Mesenteric fat pad (tissue), 1 donor: ENCODE data around the gene PPP2R3A. TPM values are rescaled to one million over a fixed set of nuclear protein-coding genes. Genes with fewer than 3 reads are reported as not detected.

Experiments used
- DNase-seq: peaks from one replicate; pipeline ENCODE4 v3.0.0-alpha.2; 2020; ENCODE audit warnings: low spot score
- total RNA-seq: library from RNA; stranded (reverse); fragmentation: NEBNext Ultra II Directional; extraction: Animal tissue kit (Norgen Biotek cat#: 25700); gene quantifications from one replicate; pipeline ENCODE4 v1.2.1, GENCODE V29; 2021
- donor health status: DM: yes; HTN: yes; CAD: no.

Gene PPP2R3A
- total RNA-seq, 1 donor from 2014 or later, result 7.8 TPM

GRCh38 chr3:135970506-135971116, 5.1 kb downstream of the PPP2R3A start:
- no peak for DNase-seq

DNA sequence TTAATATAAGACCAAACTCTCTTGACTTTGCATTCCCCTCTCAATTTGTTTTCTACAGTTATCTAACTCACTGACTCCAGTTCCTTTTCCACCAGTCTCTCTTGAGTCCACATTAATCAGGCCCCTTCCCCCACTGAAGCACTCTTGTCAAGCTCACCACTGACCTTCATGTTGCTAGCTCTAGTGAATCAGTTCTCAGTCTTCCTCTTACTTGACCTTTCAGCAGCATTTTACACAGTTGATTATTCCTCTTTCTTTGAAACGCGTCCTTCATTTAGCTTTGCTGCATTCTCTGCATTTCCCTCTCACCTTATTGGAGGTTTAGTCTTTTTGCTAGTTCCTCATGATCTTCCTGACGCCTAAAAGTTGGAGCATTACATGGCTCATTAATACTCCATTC, 8.3 kb downstream of the PPP2R3A start:
- no peak for DNase-seq

- DNase-seq, result no peak
Measured at GRCh38 chr3:135975053-135975452, 9.5 kb downstream of the PPP2R3A start.

- no peak for DNase-seq
Measured at GRCh38 chr3:135975536-135975935, 10.0 kb downstream of the PPP2R3A start.

- DNase-seq, result no peak
Measured at GRCh38 chr3:135980343-135980742, 14.8 kb downstream of the PPP2R3A start.

- DNase-seq, result no peak
Measured at GRCh38 chr3:135981701-135982403, 16.3 kb downstream of the PPP2R3A start.

DNA sequence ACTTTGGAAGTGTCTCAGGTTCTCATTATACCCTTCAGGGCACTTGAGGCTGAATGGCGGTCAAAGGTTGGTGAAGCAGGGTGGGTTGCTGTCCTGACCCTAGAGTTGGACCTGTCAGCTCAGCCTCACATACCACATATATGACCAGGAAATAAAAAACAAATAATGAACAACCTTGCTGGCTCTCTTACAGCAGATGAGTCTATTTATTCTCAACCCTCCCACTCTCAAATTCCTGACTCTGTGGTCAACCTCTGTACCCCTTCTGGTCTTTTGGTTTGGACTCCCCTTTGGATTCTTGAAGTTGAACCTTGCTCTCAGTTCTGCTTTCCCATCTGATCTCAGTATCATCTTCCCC, 16.9 kb downstream of the PPP2R3A start:
- no peak for DNase-seq

DNA sequence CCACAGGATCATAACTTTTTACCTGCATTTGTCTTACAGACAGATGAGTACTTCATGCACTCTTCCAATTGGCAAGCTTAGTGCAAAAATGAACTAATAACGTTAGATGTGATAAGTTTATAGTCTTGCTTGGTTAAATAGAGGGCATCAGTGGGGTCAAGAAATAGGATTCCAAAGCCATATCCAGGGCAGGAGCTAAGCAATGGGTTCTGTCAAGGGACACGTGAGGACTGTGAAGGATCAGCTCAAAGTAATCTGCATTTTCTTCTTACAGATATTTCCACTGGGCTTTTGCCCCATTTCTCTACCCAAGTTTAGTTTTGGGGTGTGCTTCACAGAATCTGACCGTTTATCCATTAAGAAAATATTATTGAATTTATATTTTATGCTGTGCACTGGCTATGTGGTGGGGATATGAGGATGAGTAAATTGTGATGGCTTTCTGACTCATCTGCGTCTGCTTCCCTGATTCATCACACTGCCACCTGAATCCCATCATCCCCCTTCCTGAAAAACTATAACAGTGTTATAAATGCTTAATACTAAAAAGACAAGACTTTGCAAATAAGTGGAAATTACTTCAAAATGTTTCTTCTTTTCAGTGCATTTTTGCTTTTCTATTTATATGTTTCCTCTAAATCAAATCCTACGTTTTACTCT, 17.5 kb downstream of the PPP2R3A start:
- no peak for DNase-seq

DNA sequence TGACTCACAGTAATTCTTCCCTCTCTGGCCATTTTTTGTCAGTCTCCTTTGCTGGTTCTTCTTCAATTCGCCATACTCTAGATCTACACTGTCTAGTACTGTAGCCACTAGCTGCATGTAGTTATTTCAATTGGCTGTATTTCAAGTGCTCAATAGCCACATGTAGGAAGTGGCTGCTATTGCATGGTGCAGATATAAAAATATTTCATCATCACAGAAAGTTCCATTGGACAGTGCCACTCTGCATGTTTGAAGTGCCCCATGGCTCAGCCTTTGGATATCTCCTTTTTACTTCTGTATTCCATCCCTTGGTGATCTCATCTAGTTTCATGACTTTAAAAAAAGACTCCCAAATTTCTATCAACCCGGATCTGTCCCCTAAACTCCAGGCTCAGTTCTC, 22.1 kb downstream of the PPP2R3A start:
- DNase-seq, result no peak

DNA sequence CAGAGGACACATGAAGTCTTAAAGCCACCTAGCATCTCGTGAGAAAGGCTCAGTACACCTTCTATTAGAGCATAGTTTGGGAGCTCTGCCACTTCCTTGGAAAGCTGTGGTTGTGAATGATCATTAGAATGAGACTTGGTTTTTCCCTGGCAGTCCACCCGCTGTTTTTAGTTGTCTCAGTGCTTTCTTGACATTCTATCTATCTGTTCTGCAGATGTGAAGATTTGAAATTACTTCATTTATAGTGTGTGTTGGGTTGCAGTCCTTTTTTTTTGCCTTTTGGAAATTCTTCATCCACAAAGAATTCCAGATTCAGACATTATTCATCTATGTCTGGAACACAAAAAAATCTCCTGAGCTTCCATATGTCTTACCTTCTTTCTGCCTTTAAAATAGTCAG, 23.7 kb downstream of the PPP2R3A start:
- DNase-seq, result no peak

DNA sequence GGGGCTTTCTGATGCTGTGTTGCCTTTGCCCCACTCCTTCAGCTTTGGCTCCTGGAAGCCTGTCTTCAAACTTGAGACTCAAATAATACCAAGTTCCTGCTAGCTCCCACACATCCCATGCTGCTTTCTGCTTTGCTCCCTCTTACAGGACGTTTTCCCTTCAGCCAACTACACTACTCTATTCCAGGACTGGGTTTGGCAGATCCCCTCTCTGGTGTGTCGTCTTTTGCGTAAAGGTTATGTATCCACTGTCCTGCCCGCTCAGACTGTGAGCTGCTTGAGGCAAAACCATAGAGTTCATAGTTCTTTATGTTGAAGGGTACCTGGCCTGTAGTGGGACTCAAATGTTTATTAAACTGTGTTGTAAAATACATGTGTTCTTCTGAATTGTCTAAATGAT, 25.4 kb downstream of the PPP2R3A start:
- no peak for DNase-seq

GRCh38 chr3:135991621-135992020, 26.1 kb downstream of the PPP2R3A start:
- DNase-seq, result no peak

DNA sequence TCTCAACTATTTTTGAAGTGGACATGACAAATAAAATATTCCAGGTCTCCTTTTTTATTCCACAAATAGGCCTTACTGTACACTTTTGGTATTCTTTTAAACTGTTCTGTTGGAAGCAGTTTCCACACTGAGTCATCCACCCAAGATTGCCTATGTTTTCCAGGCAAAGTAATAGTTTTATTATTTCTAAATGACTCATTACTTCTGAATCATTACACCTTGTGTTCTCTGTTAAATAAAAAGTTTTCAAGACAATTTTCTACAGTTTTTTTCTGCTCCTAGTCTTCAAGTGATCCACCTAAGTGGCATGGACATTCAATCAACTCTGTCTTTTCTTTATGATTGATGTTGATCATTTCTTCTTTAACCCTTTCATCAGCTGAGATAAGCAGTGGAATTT, 26.5 kb downstream of the PPP2R3A start:
- no peak for DNase-seq

DNA sequence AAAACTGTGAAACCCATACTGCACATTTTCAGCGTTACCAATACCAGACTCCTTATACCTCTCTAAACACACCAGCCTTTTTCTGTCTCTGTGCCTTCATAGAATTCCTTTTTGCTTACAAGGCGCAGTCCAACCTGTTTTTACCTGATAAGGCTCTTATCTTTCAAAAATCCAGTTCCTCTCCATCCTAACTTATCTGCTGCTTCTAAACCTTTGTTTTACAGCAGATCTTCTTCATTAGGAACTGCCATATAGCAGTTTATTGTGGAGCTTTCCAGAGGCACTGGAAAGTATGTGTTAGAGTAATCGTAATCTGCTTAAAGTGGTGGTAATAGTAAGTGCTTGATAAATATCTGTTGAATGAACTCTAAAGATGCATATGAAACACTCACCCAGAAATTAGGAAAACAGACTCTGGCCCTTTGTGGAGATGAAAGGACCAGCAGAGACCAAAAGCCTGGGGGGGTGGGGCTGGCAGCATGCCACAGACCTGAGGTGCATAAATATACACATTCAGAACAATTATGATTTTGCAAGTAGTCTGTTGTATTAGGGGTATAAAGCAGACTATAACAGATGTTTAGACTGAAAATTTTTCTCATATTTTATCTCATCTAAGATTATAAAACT, 29.3 kb downstream of the PPP2R3A start:
- no peak for DNase-seq

- DNase-seq, result no peak
Measured at GRCh38 chr3:135995766-135996165, 30.2 kb downstream of the PPP2R3A start.

- no peak for DNase-seq
Measured at GRCh38 chr3:135997554-135998320, 32.2 kb downstream of the PPP2R3A start.

GRCh38 chr3:136008221-136008620, 42.7 kb downstream of the PPP2R3A start:
- DNase-seq, result no peak

- DNase-seq, result no peak
Measured at GRCh38 chr3:136008732-136009470, 43.4 kb downstream of the PPP2R3A start.

DNA sequence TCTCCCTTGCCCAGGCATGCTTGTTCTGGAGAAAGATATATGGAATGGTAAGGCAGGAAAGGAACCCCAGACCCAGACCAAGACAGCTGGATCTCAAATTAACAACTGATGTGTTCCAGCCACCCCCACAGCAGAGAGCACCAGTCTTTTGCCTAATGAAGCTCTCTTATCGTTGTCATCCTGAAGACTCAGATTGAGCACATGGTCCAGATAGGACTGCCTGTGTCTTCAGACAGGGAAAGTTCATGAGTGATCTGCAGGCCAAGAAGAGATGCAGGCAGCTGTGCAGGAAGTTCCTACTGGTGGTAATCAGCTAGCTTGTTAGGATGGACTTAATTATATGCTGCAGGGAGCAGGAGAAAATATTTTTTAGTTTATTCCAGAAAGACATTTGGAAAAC, 53.3 kb downstream of the PPP2R3A start:
- no peak for DNase-seq

DNA sequence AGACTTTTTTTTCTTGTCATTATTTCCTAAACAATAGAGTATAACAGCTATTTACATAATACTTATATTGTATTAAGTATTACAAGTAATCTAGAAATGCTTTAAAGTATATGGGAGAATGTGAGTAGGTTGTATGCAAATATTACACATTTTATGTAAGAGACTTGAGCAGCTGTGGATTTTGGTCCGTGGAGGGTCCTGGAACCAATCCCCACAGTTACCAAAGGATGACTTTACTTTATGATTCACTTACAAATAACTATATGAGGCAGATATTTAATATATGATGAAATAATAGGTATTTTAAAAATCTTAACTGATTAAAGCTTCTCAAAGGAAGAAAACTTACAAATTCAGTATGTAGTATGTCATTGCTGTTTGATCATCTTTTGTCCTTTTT, 56.3 kb downstream of the PPP2R3A start:
- DNase-seq, result no peak
